NT2/D1 (cell line): Measurements from ENCODE around the gene ANGPTL2.
A peak's percentile ranks its signal among the peaks of the same experiment; 100 is the strongest.

Experiments
- DNase-seq: peaks from one replicate; pipeline ENCODE4 v3.0.0-alpha.2; 2011; ENCODE audit warnings: low read depth, low spot score
- H3K27me3 ChIP-seq: 2 replicates; pipeline ENCODE4 v1.6.0; 2011; ENCODE audit warnings: mild to moderate bottlenecking; ENCODE audit not compliant: insufficient read length, insufficient read depth
- H3K36me3 ChIP-seq: 2 replicates; pipeline ENCODE4 v1.6.1; 2011; ENCODE audit warnings: mild to moderate bottlenecking, low read length, mixed read lengths; ENCODE audit not compliant: insufficient read depth, insufficient read length
- H3K4me1 ChIP-seq: 2 replicates; pipeline ENCODE4 v1.5.1; 2011; ENCODE audit not compliant: insufficient read depth, insufficient read length
- H3K4me3 ChIP-seq: 2 replicates; pipeline ENCODE4 v1.5.1; 2011; ENCODE audit warnings: low read depth; ENCODE audit not compliant: insufficient read length
- H3K9ac ChIP-seq: 2 replicates; pipeline ENCODE4 v1.6.0; 2011; ENCODE audit warnings: low read depth; ENCODE audit not compliant: insufficient read length
- H3K9me3 ChIP-seq: 2 replicates; pipeline ENCODE4 v1.5.1; 2011; ENCODE audit warnings: mild to moderate bottlenecking, low read length; ENCODE audit not compliant: insufficient read depth
- SUZ12 ChIP-seq: IDR thresholded peaks from 2 replicates; pipeline ENCODE4 v1.6.1; 2011; ENCODE audit not compliant: insufficient read length, insufficient read depth; ENCODE audit errors: extremely low read depth
- YY1 ChIP-seq: IDR thresholded peaks from 2 replicates; pipeline ENCODE4 v1.6.1; 2011; ENCODE audit not compliant: insufficient read length, insufficient read depth
- ZNF274 ChIP-seq: IDR thresholded peaks from 2 replicates; pipeline ENCODE4 v1.6.1; 2011; ENCODE audit warnings: mild to moderate bottlenecking, low read depth, low read length

The ANGPTL2 gene

GRCh38 chr9:127121628-127122175 is 733 bp downstream of the ANGPTL2 start:
- Histone ChIP-seq H3K36me3 (peaks cover 14% of the 10 kb centered on the region), H3K27me3 (peaks cover 18% of the 10 kb centered on the region), H3K4me1 (peaks cover 17% of the 10 kb centered on the region), H3K9me3 (no peaks in the 10 kb centered on the region), H3K4me3 (peak overlapping the region; percentile 81), H3K9ac (peak overlapping the region; percentile 97)
- no peak for DNase-seq
- no peak for TF ChIP-seq SUZ12
- no peak for TF ChIP-seq YY1
- TF ChIP-seq ZNF274 = no peak

GRCh38 chr9:127119320-127119709 is 3.1 kb downstream of the ANGPTL2 start:
- no peak for TF ChIP-seq SUZ12
- no peak for TF ChIP-seq ZNF274
- TF ChIP-seq YY1 = no peak
- no peak overlapping the region for H3K4me3 ChIP-seq

GRCh38 chr9:127118597-127119319 is 3.7 kb downstream of the ANGPTL2 start:
- H3K9me3 ChIP-seq = no peaks in the 10 kb centered on the region
- no peak overlapping the region for H3K9ac ChIP-seq
- DNase-seq = no peak
- TF ChIP-seq YY1 (no peak), ZNF274 (no peak), SUZ12 (no peak)
- peaks cover 6% of the 10 kb centered on the region for H3K27me3 ChIP-seq
- H3K4me1 ChIP-seq = peaks cover 17% of the 10 kb centered on the region
- H3K4me3 ChIP-seq = no peak overlapping the region
- peaks cover 19% of the 10 kb centered on the region for H3K36me3 ChIP-seq

More at GRCh38 chr9:127119320-127119709, 3.1 kb downstream of the ANGPTL2 start:
- peaks cover 19% of the 10 kb centered on the region for H3K36me3 ChIP-seq
- H3K27me3 ChIP-seq = peaks cover 11% of the 10 kb centered on the region
- H3K4me1 ChIP-seq = peaks cover 17% of the 10 kb centered on the region
- no peak for DNase-seq
- H3K9me3 ChIP-seq = no peaks in the 10 kb centered on the region
- no peak overlapping the region for H3K9ac ChIP-seq

- H3K4me3 ChIP-seq = no peak overlapping the region
- DNase-seq = no peak
- peaks cover 11% of the 10 kb centered on the region for H3K4me1 ChIP-seq
- no peaks in the 10 kb centered on the region for H3K9me3 ChIP-seq
- peaks cover 19% of the 10 kb centered on the region for H3K36me3 ChIP-seq
- TF ChIP-seq SUZ12 (no peak), YY1 (no peak), ZNF274 (no peak)
- H3K9ac ChIP-seq = no peak overlapping the region
- H3K27me3 ChIP-seq = no peaks in the 10 kb centered on the region
Observed at GRCh38 chr9:127117801-127118200, 4.6 kb downstream of the ANGPTL2 start.

GRCh38 chr9:127116957-127117356 is 5.5 kb downstream of the ANGPTL2 start:
- Histone ChIP-seq H3K9me3 (no peaks in the 10 kb centered on the region), H3K27me3 (no peaks in the 10 kb centered on the region), H3K4me1 (peaks cover 14% of the 10 kb centered on the region), H3K4me3 (no peak overlapping the region), H3K36me3 (peaks cover 19% of the 10 kb centered on the region), H3K9ac (no peak overlapping the region)
- DNase-seq = no peak
- TF ChIP-seq YY1 (no peak), ZNF274 (no peak), SUZ12 (no peak)

GRCh38 chr9:127116088-127116726 is 6.2 kb downstream of the ANGPTL2 start:
- Histone ChIP-seq H3K4me1 (peaks cover 14% of the 10 kb centered on the region), H3K36me3 (peaks cover 19% of the 10 kb centered on the region), H3K9me3 (no peaks in the 10 kb centered on the region), H3K4me3 (no peak overlapping the region), H3K27me3 (no peaks in the 10 kb centered on the region), H3K9ac (no peak overlapping the region)
- DNase-seq = no peak
- TF ChIP-seq ZNF274 = no peak
- no peak for TF ChIP-seq SUZ12
- no peak for TF ChIP-seq YY1

- Histone ChIP-seq H3K9ac (no peak overlapping the region), H3K4me3 (no peak overlapping the region), H3K4me1 (peaks cover 17% of the 10 kb centered on the region), H3K9me3 (no peaks in the 10 kb centered on the region), H3K27me3 (no peaks in the 10 kb centered on the region), H3K36me3 (peaks cover 12% of the 10 kb centered on the region)
- no peak for TF ChIP-seq YY1
- TF ChIP-seq SUZ12 = no peak
- no peak for TF ChIP-seq ZNF274
- no peak for DNase-seq
Observed at GRCh38 chr9:127114606-127115005, 7.8 kb downstream of the ANGPTL2 start.
